GM12874 (cell line): ENCODE data around the gene MFSD6L.

ENCODE experiments used
- TF ChIP-seq, protein P1 (sequence below): IDR thresholded peaks from 2 replicates; pipeline ENCODE4 v1.5.1; 2011; ENCODE audit warnings: low read depth, mild to moderate bottlenecking, control low read depth, low read length, moderate library complexity; ENCODE audit not compliant: insufficient read depth

Gene MFSD6L

DNA sequence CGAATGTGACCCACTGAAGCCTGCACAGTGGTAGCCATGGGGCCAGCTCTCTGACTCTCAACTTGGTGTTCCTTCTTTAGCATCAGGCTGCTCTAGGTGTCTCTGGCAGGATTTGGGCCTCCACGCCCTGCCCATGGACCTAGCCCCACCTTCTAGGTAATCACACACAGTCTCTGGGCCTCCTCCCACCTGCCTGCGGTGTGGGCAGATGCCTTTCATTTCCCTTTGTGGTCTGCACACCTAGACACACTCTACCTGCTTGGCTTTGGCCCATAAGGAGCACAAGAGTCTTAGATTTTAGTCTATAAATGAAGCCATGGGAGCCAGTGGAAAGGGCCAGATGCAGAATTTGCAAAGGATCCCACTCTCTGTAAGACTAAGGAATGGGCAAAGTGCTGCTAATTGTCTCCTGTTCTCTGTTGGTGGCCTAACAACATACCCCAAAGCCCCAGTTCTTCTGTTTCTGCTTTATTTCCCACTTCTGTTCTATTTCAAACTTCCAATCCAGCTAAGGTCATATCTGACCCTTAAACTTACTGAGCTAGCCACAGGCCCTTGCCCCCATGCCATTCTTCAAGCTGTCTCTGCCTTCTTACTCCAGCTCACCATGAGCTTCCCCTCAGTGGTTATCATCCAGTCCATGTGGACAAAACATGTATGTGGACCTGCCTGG lies 7.2 kb upstream of the MFSD6L start:
- TF ChIP-seq, protein P1, sequence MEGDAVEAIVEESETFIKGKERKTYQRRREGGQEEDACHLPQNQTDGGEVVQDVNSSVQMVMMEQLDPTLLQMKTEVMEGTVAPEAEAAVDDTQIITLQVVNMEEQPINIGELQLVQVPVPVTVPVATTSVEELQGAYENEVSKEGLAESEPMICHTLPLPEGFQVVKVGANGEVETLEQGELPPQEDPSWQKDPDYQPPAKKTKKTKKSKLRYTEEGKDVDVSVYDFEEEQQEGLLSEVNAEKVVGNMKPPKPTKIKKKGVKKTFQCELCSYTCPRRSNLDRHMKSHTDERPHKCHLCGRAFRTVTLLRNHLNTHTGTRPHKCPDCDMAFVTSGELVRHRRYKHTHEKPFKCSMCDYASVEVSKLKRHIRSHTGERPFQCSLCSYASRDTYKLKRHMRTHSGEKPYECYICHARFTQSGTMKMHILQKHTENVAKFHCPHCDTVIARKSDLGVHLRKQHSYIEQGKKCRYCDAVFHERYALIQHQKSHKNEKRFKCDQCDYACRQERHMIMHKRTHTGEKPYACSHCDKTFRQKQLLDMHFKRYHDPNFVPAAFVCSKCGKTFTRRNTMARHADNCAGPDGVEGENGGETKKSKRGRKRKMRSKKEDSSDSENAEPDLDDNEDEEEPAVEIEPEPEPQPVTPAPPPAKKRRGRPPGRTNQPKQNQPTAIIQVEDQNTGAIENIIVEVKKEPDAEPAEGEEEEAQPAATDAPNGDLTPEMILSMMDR, result no peak

GRCh38 chr17:8803531-8804420 lies 4.6 kb upstream of the MFSD6L start:
- TF ChIP-seq, protein P1, result no peak

DNA sequence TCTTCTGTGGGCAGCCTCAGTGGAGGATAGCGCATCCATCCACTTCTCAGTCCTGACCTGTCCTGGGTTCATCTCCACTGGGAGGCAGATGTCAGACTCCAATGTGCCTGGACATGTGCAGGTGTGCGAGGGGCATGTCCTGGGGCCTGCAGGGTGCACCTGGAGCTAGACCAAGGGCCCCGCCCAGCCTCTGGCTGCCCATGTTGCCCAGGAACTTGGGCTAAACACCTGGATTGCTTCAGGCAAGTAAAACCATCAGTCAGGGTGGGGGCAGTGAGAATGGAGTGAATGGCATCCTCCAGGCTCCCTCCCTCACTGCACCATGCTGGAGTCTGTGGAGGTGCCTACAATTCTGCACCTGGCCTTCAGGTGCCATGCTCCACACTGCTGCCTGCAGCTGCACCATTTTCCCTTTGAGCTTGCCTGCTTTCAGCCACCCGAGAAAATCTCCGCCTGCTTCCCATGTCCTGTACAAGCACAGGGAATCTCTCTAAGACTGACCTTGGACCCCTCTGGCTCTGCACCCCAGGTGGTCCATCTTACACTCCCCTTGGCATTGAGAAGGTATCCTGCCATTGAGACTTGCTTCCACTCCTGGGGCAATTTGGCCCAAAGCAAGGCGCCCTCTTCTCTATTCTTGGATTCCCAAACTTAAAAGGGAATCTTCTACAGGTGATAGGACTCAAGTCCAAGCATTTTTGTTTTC lies 2.1 kb upstream of the MFSD6L start:
- TF ChIP-seq, protein P1, result no peak

DNA sequence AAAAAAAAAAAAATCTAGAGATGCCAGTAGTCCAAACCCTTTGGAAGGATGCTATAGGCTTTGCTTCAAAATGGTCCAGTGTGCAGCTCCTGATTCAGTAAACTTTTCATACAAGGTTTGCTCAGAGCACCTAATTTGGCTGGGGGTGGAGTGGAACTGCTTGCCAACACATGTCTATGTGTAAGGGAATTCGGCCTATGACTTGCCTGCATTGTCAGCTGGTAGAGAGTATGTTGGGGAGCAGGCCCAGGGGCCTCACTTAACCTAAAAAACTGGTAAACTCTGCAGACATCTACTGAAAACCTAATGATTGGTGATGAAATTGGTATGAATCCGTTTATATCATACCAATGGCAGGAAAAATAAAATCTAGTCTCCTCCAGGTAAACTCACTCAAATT lies 1.5 kb upstream of the MFSD6L start:
- TF ChIP-seq, protein P1, result no peak

GRCh38 chr17:8799570-8800212 lies 526 bp upstream of the MFSD6L start:
- TF ChIP-seq, protein P1, result no peak

- TF ChIP-seq, protein P1, result no peak
Measured at GRCh38 chr17:8798176-8798845, 854 bp downstream of the MFSD6L start.
